Measurements from ENCODE around the gene SPNS1.

DNA sequence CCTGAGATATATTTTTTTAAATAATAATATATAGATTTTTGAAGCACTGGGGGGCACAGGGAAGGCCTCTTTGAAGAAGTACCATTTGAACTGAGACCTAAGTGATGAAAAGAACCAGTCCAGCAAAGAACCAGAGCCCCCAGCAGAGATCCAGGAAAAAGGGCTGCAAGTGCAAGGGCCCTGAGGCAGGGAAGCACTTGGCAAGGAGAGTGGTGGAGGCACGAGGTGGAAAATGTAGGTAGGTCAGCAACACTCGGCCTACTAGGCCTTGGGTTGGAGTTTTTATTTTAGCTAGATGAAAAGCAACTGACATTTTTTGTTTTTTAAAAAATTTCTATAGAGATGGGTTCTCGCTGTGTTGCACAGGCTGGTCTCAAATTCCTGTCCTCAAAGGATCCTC lies 44.4 kb upstream of the SPNS1 start:
- TF ChIP-seq CEBPB (IDR thresholded peaks at IDR 0.05; ENCODE audit: low read depth, low read length) (no peak), TEAD4 (IDR thresholded peaks at IDR 0.05; ENCODE audit: low read depth, low read length) (no peak), EZH2 (IDR thresholded peaks at IDR 0.05; ENCODE audit: low read depth, low read length, severe bottlenecking) (no peak), POLR2A (IDR thresholded peaks at IDR 0.05; ENCODE audit: control extremely low read depth in 1 of 2, low read depth in 2 of 2, low read length in 2 of 2) (no peak), CHD2 (IDR thresholded peaks at IDR 0.05; ENCODE audit: low read length) (no peak), POLR2AphosphoS5 (IDR thresholded peaks at IDR 0.05; ENCODE audit: low read depth, low read length) (no peak), EP300 (IDR thresholded peaks at IDR 0.05; ENCODE audit: borderline replicate concordance in 1 of 2, low read depth in 2 of 2, low read length in 2 of 2) (no peak), SUZ12 (IDR thresholded peaks at IDR 0.05; ENCODE audit: low read length) (no peak), RAD21 (IDR thresholded peaks at IDR 0.05 in 1 of 2, conservative IDR thresholded peaks at IDR 0.05 in 1 of 2; ENCODE audit: low read depth in 2 of 2, low read length in 2 of 2) (no peak), HDAC6 (IDR thresholded peaks at IDR 0.05; ENCODE audit: low read depth, low read length) (no peak)
- TF ChIP-seq, protein P1, sequence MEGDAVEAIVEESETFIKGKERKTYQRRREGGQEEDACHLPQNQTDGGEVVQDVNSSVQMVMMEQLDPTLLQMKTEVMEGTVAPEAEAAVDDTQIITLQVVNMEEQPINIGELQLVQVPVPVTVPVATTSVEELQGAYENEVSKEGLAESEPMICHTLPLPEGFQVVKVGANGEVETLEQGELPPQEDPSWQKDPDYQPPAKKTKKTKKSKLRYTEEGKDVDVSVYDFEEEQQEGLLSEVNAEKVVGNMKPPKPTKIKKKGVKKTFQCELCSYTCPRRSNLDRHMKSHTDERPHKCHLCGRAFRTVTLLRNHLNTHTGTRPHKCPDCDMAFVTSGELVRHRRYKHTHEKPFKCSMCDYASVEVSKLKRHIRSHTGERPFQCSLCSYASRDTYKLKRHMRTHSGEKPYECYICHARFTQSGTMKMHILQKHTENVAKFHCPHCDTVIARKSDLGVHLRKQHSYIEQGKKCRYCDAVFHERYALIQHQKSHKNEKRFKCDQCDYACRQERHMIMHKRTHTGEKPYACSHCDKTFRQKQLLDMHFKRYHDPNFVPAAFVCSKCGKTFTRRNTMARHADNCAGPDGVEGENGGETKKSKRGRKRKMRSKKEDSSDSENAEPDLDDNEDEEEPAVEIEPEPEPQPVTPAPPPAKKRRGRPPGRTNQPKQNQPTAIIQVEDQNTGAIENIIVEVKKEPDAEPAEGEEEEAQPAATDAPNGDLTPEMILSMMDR (IDR thresholded peaks at IDR 0.05; ENCODE audit: control extremely low read depth in 1 of 3, insufficient read depth in 1 of 3, low read depth in 1 of 3, low read length in 3 of 3), result no peak

All from H1 (cell line).